HG03520 (cell line): Measurements from ENCODE around the gene TRAPPC6A.
A peak's percentile ranks its signal among the peaks of the same experiment; 100 is the strongest.

ENCODE experiments used
- ATAC-seq: cut with Tn5 transposase; IDR thresholded peaks from one replicate; pipeline ENCODE4 v1.9.1; 2021; ENCODE audit warnings: mild to moderate bottlenecking, moderate library complexity; ENCODE audit not compliant: unreplicated experiment

Gene TRAPPC6A

GRCh38 chr19:45177817-45178261, at the start of gene TRAPPC6A:
TRAPPC6A (minus strand) TSS chr19:45178237; CDS start chr19:45178218, 19 bp downstream.
- peak; percentile 4 for ATAC-seq

GRCh38 chr19:45224645-45225044, 46.6 kb upstream of the TRAPPC6A start:
- ATAC-seq, result no peak

GRCh38 chr19:45223879-45224278, 45.8 kb upstream of the TRAPPC6A start:
- no peak for ATAC-seq

GRCh38 chr19:45222724-45223123, 44.7 kb upstream of the TRAPPC6A start:
- ATAC-seq, result no peak

GRCh38 chr19:45218911-45219743, 41.1 kb upstream of the TRAPPC6A start:
- ATAC-seq, result no peak

- no peak for ATAC-seq
Measured at GRCh38 chr19:45218426-45218825, 40.4 kb upstream of the TRAPPC6A start.

GRCh38 chr19:45217957-45218334, 39.9 kb upstream of the TRAPPC6A start:
- ATAC-seq, result no peak

GRCh38 chr19:45217193-45217956, 39.3 kb upstream of the TRAPPC6A start:
- ATAC-seq, result no peak

GRCh38 chr19:45216667-45217066, 38.6 kb upstream of the TRAPPC6A start:
- ATAC-seq, result no peak

- no peak for ATAC-seq
Measured at GRCh38 chr19:45215391-45216191, 37.6 kb upstream of the TRAPPC6A start.

GRCh38 chr19:45213031-45213430, 35.0 kb upstream of the TRAPPC6A start:
- no peak for ATAC-seq

GRCh38 chr19:45211751-45212381, 33.8 kb upstream of the TRAPPC6A start:
- no peak for ATAC-seq

GRCh38 chr19:45206328-45206727, 28.3 kb upstream of the TRAPPC6A start:
- no peak for ATAC-seq

- ATAC-seq, result no peak
Measured at GRCh38 chr19:45205810-45206209, 27.8 kb upstream of the TRAPPC6A start.

- ATAC-seq, result no peak
Measured at GRCh38 chr19:45202637-45203036, 24.6 kb upstream of the TRAPPC6A start.

GRCh38 chr19:45200568-45200967, 22.5 kb upstream of the TRAPPC6A start:
- no peak for ATAC-seq

GRCh38 chr19:45195764-45196163, 17.7 kb upstream of the TRAPPC6A start:
- no peak for ATAC-seq

GRCh38 chr19:45191375-45191774, 13.3 kb upstream of the TRAPPC6A start:
- ATAC-seq, result no peak

- no peak for ATAC-seq
Measured at GRCh38 chr19:45189971-45190370, 11.9 kb upstream of the TRAPPC6A start.

- ATAC-seq, result no peak
Measured at GRCh38 chr19:45187421-45188100, 9.5 kb upstream of the TRAPPC6A start.
